H9 (cell line): ENCODE data around the gene MRPS31. TPM values are rescaled to one million over a fixed set of nuclear protein-coding genes. Genes with fewer than 3 reads are reported as not detected.

ENCODE experiments used
- DNase-seq: peaks from one replicate; pipeline ENCODE4 v3.0.0-alpha.2; 2017
- H2AFZ ChIP-seq: one replicate; pipeline ENCODE4 v1.6.1; 2013; ENCODE audit warnings: mild to moderate bottlenecking, low read length, control low read depth, moderate library complexity
- H2AK5ac ChIP-seq: 2 replicates; pipeline ENCODE4 v1.6.1; 2013; ENCODE audit warnings: low read length, control low read depth, mixed read lengths; ENCODE audit not compliant: insufficient read length
- H2BK120ac ChIP-seq: one replicate; pipeline ENCODE4 v1.6.1; 2013; ENCODE audit warnings: low read depth, mild to moderate bottlenecking, low read length, control low read depth, inconsistent platforms; ENCODE audit not compliant: poor library complexity, severe bottlenecking
- H2BK12ac ChIP-seq: 2 replicates; pipeline ENCODE4 v1.6.1; 2013; ENCODE audit warnings: low read length, control low read depth, mixed read lengths, low read depth; ENCODE audit not compliant: insufficient read length
- H2BK15ac ChIP-seq: 2 replicates; pipeline ENCODE4 v1.6.1; 2013; ENCODE audit warnings: low read depth, low read length, control low read depth
- H2BK20ac ChIP-seq: one replicate; pipeline ENCODE4 v1.6.1; 2013; ENCODE audit warnings: low read depth, mild to moderate bottlenecking, low read length, control low read depth, inconsistent platforms; ENCODE audit not compliant: poor library complexity, severe bottlenecking
- H2BK5ac ChIP-seq: 2 replicates; pipeline ENCODE4 v1.6.1; 2013; ENCODE audit warnings: low read length, control low read depth, mixed read lengths; ENCODE audit not compliant: insufficient read length
- H3K14ac ChIP-seq: 2 replicates; pipeline ENCODE4 v1.6.1; 2013; ENCODE audit warnings: low read length, control low read depth; ENCODE audit not compliant: insufficient read depth
- H3K18ac ChIP-seq: 2 replicates; pipeline ENCODE4 v1.6.1; 2013; ENCODE audit warnings: low read depth, mild to moderate bottlenecking, mixed read lengths, low read length, control low read depth; ENCODE audit not compliant: insufficient read length
- H3K23ac ChIP-seq: 2 replicates; pipeline ENCODE4 v1.6.1; 2013; ENCODE audit warnings: low read length, control low read depth, mixed read lengths, low read depth; ENCODE audit not compliant: insufficient read length
- H3K23me2 ChIP-seq: 2 replicates; pipeline ENCODE4 v1.6.1; 2013; ENCODE audit warnings: low read depth, mild to moderate bottlenecking, mixed read lengths, low read length, control low read depth; ENCODE audit not compliant: insufficient read length, poor library complexity, severe bottlenecking
- H3K27ac ChIP-seq: 2 replicates; pipeline ENCODE4 v1.5.1; 2013; ENCODE audit warnings: low read length, control low read depth, mixed read lengths, low read depth; ENCODE audit not compliant: insufficient read length
- H3K27me3 ChIP-seq: 2 replicates; pipeline ENCODE4 v1.6.1; 2013; ENCODE audit warnings: low read length, control low read depth, inconsistent platforms; ENCODE audit not compliant: insufficient read depth
- H3K4ac ChIP-seq: 2 replicates; pipeline ENCODE4 v1.6.1; 2013; ENCODE audit warnings: low read depth, mild to moderate bottlenecking, control low read depth, inconsistent platforms, low read length, moderate library complexity
- H3K4me1 ChIP-seq: 2 replicates; pipeline ENCODE4 v1.6.1; 2013; ENCODE audit warnings: low read length, control low read depth, inconsistent platforms; ENCODE audit not compliant: insufficient read depth
- H3K4me2 ChIP-seq: 2 replicates; pipeline ENCODE4 v1.6.1; 2013; ENCODE audit warnings: low read length, control low read depth, mixed read lengths; ENCODE audit not compliant: insufficient read length, insufficient read depth
- H3K56ac ChIP-seq: 2 replicates; pipeline ENCODE4 v1.6.1; 2013; ENCODE audit warnings: low read depth, mild to moderate bottlenecking, mixed read lengths, low read length, control low read depth; ENCODE audit not compliant: insufficient read length
- H3K79me1 ChIP-seq: 2 replicates; pipeline ENCODE4 v1.6.1; 2013; ENCODE audit warnings: low read depth, mild to moderate bottlenecking, moderate library complexity, low read length, control low read depth, inconsistent platforms; ENCODE audit not compliant: insufficient read depth, poor library complexity, severe bottlenecking
- H3K79me2 ChIP-seq: 2 replicates; pipeline ENCODE4 v1.6.1; 2013; ENCODE audit warnings: low read length, control low read depth, inconsistent platforms; ENCODE audit not compliant: insufficient read depth
- H3K9ac ChIP-seq: 2 replicates; pipeline ENCODE4 v1.6.1; 2013; ENCODE audit warnings: low read length, control low read depth, mixed read lengths; ENCODE audit not compliant: insufficient read length; ENCODE audit errors: extremely low read depth
- H3K9me3 ChIP-seq: one replicate; pipeline ENCODE4 v1.6.1; 2013; ENCODE audit warnings: low read depth, low read length, inconsistent platforms; ENCODE audit not compliant: control insufficient read depth
- H3T11ph ChIP-seq: one replicate; pipeline ENCODE4 v1.6.1; 2013; ENCODE audit warnings: mild to moderate bottlenecking, low read length, control low read depth, inconsistent platforms
- H4K20me1 ChIP-seq: one replicate; pipeline ENCODE4 v1.6.1; 2013; ENCODE audit not compliant: control insufficient read depth, insufficient read length, insufficient read depth
- H4K5ac ChIP-seq: 2 replicates; pipeline ENCODE4 v1.6.1; 2013; ENCODE audit warnings: low read depth, mild to moderate bottlenecking, mixed read lengths, low read length, control low read depth; ENCODE audit not compliant: insufficient read length
- H4K8ac ChIP-seq: replicated peaks from 2 replicates; pipeline ENCODE4 v1.6.1; 2013; ENCODE audit warnings: low read length, control low read depth, mixed read lengths, low read depth; ENCODE audit not compliant: insufficient read length
- H4K91ac ChIP-seq: 2 replicates; pipeline ENCODE4 v1.6.1; 2013; ENCODE audit warnings: low read depth, mild to moderate bottlenecking, moderate library complexity, mixed read lengths, low read length, control low read depth; ENCODE audit not compliant: insufficient read length
- H3K27ac Mint-ChIP-seq, 3 experiments: 2 replicates in 2 of 3; 3 replicates in 1 of 3; pipeline ENCODE4 v1.8.0; 2020 to 2021; ENCODE audit warnings: mixed read lengths in 3 of 3, mild to moderate bottlenecking in 1 of 3, moderate library complexity in 1 of 3
- H3K27me3 Mint-ChIP-seq: 2 replicates; pipeline ENCODE4 v1.8.0; 2021; ENCODE audit warnings: low read depth, mild to moderate bottlenecking, moderate library complexity, mixed read lengths
- H3K36me3 Mint-ChIP-seq, 3 experiments: 2 replicates in 2 of 3; 3 replicates in 1 of 3; pipeline ENCODE4 v1.8.0; 2020 to 2021; ENCODE audit warnings: low read depth in 3 of 3, mixed read lengths in 3 of 3; ENCODE audit not compliant: insufficient read depth in 1 of 3
- H3K4me1 Mint-ChIP-seq, 2 experiments: 2 replicates each; pipeline ENCODE4 v1.8.0; 2020; ENCODE audit warnings: mixed read lengths in 2 of 2
- H3K4me3 Mint-ChIP-seq, 2 experiments: 2 replicates in 1 of 2; 3 replicates in 1 of 2; pipeline ENCODE4 v1.8.0; 2020 to 2021; ENCODE audit warnings: mild to moderate bottlenecking in 2 of 2, mixed read lengths in 2 of 2, moderate library complexity in 1 of 2
- H3K9me3 Mint-ChIP-seq, 2 experiments: 2 replicates in 1 of 2; 3 replicates in 1 of 2; pipeline ENCODE4 v1.8.0; 2020; ENCODE audit warnings: mild to moderate bottlenecking in 2 of 2, mixed read lengths in 2 of 2, moderate library complexity in 1 of 2
- WGBS: extraction: QIAGEN DNeasy Blood & Tissue Kit; methylation state at CpG from one replicate; pipeline ENCODE4 v1.1.7; 2013; ENCODE audit warnings: missing lambda C conversion rate, low lambda C conversion rate, mixed read lengths; ENCODE audit not compliant: insufficient read length; ENCODE audit errors: extremely low coverage; 5-methylcytosine and 5-hydroxymethylcytosine counted together
- total RNA-seq: library from RNA; stranded (reverse); gene quantifications from 2 replicates; pipeline ENCODE4 v1.2.1, GENCODE V29; 2021
- TF ChIP-seq, protein P1 (sequence below): fragments of 200-600 bp; sonication (generic); conservative IDR thresholded peaks from 3 replicates; pipeline ENCODE4 v1.8.0; 2021; ENCODE audit warnings: antibody characterized with exemption, mild to moderate bottlenecking

MRPS31 gene
- total RNA-seq, 1 experiment from 2014 or later = 27.3 TPM

DNA sequence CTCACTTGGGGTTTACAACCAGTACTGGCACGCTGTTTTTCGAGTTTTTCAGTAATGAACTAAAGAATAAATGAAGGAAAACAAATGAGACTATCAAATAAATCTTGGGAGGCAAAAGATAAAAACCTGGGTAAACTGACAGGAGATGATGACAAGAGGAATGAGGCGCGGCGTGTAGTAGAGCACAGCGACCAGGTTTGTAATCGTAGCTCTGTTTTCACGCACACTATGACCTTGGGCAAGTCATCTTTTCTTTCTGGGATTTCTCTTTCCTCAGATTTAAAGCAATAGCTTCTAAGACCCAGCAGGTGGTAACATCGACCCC is 419 bp downstream of the MRPS31 start:
- Mint-ChIP-seq H3K9me3 (no peaks in the 10 kb centered on the region), H3K27me3 (no peaks in the 10 kb centered on the region), H3K36me3 (peaks cover 0 to 7% (median 4%) of the 10 kb centered on the region in 3 experiments; a peak in 2 of 7 replicates), H3K4me1 (peaks cover 9 to 10% of the 10 kb centered on the region in 2 experiments), H3K27ac (peak overlapping the region; percentile 99), H3K4me3 (peak overlapping the region; percentile 99)
- no peak overlapping the region for H3T11ph ChIP-seq
- peaks cover 5% of the 10 kb centered on the region for H3K79me1 ChIP-seq
- H3K9ac ChIP-seq = peak overlapping the region; percentile 93
- H4K5ac ChIP-seq = peak overlapping the region; percentile 9
- H2AFZ ChIP-seq = no peak overlapping the region
- TF ChIP-seq, protein P1, sequence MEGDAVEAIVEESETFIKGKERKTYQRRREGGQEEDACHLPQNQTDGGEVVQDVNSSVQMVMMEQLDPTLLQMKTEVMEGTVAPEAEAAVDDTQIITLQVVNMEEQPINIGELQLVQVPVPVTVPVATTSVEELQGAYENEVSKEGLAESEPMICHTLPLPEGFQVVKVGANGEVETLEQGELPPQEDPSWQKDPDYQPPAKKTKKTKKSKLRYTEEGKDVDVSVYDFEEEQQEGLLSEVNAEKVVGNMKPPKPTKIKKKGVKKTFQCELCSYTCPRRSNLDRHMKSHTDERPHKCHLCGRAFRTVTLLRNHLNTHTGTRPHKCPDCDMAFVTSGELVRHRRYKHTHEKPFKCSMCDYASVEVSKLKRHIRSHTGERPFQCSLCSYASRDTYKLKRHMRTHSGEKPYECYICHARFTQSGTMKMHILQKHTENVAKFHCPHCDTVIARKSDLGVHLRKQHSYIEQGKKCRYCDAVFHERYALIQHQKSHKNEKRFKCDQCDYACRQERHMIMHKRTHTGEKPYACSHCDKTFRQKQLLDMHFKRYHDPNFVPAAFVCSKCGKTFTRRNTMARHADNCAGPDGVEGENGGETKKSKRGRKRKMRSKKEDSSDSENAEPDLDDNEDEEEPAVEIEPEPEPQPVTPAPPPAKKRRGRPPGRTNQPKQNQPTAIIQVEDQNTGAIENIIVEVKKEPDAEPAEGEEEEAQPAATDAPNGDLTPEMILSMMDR = no peak
- peaks cover 4% of the 10 kb centered on the region for H3K23me2 ChIP-seq
- no peak overlapping the region for H2BK20ac ChIP-seq
- no CpG with 5 or more reads among the region's 9 CpGs for WGBS
- peak overlapping the region; percentile 78 for H3K18ac ChIP-seq
- no peak overlapping the region for H2BK120ac ChIP-seq
- H3K9me3 ChIP-seq = no peaks in the 10 kb centered on the region
- H3K4me1 ChIP-seq = no peaks in the 10 kb centered on the region
- H3K56ac ChIP-seq = no peak overlapping the region
- H2BK15ac ChIP-seq = no peak overlapping the region
- no peak overlapping the region for H3K4ac ChIP-seq
- no peaks in the 10 kb centered on the region for H4K20me1 ChIP-seq
- peaks cover 5% of the 10 kb centered on the region; the same call in 1 of the 2 replicates for H3K79me2 ChIP-seq
- H3K27me3 ChIP-seq = no peaks in the 10 kb centered on the region
- H2BK5ac ChIP-seq = no peak overlapping the region
- H2AK5ac ChIP-seq = no peak overlapping the region
- no peak for DNase-seq
- peak overlapping the region; percentile 99 for H3K4me2 ChIP-seq
- H2BK12ac ChIP-seq = no peak overlapping the region
- H3K27ac ChIP-seq = peak overlapping the region; percentile 13
- H3K23ac ChIP-seq = no peak overlapping the region
- no peak overlapping the region for H4K91ac ChIP-seq
- no peak overlapping the region for H4K8ac ChIP-seq
- H3K14ac ChIP-seq = peak overlapping the region; percentile 88; the same call in 1 of the 2 replicates
